Parathyroid adenoma (tissue), 2 donors: ENCODE measurements around the gene BEND3.

Experiments used
- H2AFZ ChIP-seq: fragments of 300-600 bp; sonication (generic); one replicate; pipeline ENCODE4 v1.7.0; 2017; ENCODE audit warnings: antibody characterized with exemption, mild to moderate bottlenecking
- H3K27ac ChIP-seq: fragments of 300-600 bp; sonication (generic); one replicate; pipeline ENCODE4 v1.7.0; 2017
- H3K27me3 ChIP-seq: fragments of 300-600 bp; sonication (generic); one replicate; pipeline ENCODE4 v1.7.0; 2017; ENCODE audit warnings: low read length; ENCODE audit not compliant: control insufficient read depth, insufficient read depth
- H3K36me3 ChIP-seq: fragments of 300-600 bp; sonication (generic); one replicate; pipeline ENCODE4 v1.7.0; 2017; ENCODE audit warnings: low read length; ENCODE audit not compliant: control insufficient read depth, insufficient read depth
- H3K4me1 ChIP-seq: fragments of 300-600 bp; sonication (generic); one replicate; pipeline ENCODE4 v1.7.0; 2017; ENCODE audit warnings: control low read depth
- H3K4me2 ChIP-seq: fragments of 300-600 bp; sonication (generic); one replicate; pipeline ENCODE4 v1.7.0; 2017; ENCODE audit warnings: low read length
- H3K4me3 ChIP-seq: fragments of 300-600 bp; sonication (generic); one replicate; pipeline ENCODE4 v1.7.0; 2017; ENCODE audit warnings: low read depth, low read length
- H3K79me2 ChIP-seq: fragments of 300-600 bp; sonication (generic); one replicate; pipeline ENCODE4 v1.7.0; 2017; ENCODE audit warnings: control low read depth
- H3K9ac ChIP-seq: fragments of 300-600 bp; sonication (generic); one replicate; pipeline ENCODE4 v1.7.0; 2017; ENCODE audit warnings: mild to moderate bottlenecking
- H3K9me3 ChIP-seq: fragments of 300-600 bp; sonication (generic); one replicate; pipeline ENCODE4 v1.7.0; 2017; ENCODE audit warnings: low read length; ENCODE audit not compliant: control insufficient read depth
- CTCF ChIP-seq: fragments of 300-600 bp; sonication (generic); IDR thresholded peaks from one replicate; pipeline ENCODE4 v1.7.0; 2017; ENCODE audit warnings: antibody characterized with exemption, mild to moderate bottlenecking
- donor health status: primary hyperparathyroidism.

BEND3 gene

DNA sequence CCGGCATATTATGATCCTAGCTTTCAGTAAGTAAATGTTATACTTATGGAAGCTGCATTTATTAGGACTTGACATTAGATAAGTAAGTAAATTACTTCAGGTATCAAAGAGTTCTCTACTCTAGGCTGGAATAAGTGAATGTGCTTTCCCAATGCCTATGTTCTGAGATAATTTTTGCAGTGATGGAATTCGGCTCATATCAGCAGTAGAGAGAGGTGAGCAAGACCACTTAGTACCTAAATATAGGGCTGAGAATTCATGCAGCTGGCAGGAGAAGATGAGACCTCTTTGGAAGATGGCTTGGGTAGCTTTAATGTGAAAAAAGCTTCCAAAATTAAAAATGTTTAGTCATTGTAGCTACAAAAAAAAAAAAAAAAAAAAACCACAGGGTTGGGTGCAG is 13.3 kb upstream of the BEND3 start:
- Histone ChIP-seq H3K4me3 (no peak overlapping the region), H3K9me3 (no peaks in the 10 kb centered on the region), H3K27ac (no peak overlapping the region), H3K4me1 (no peaks in the 10 kb centered on the region), H3K9ac (no peak overlapping the region), H3K27me3 (no peaks in the 10 kb centered on the region), H3K36me3 (no peaks in the 10 kb centered on the region), H3K4me2 (no peak overlapping the region), H3K79me2 (no peaks in the 10 kb centered on the region), H2AFZ (no peak overlapping the region)
- no peak for TF ChIP-seq CTCF

DNA sequence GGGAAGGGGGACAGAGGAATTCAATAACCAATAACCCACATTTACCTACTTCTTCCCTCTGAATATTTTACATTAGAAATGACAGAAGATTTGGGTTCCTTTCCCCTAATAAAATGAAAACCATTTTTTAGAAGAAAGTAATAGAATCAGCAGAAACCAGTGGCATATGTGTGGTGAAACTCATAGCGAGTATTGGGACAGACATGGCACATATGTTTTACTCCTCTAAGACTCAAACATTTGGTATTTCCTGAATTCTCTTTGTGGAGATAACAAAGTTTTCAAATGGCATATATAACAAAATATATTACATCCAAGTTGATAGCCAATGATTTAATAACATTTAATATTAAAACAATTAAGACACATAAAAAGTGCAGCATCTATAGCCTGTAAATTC is 12.9 kb upstream of the BEND3 start:
- Histone ChIP-seq H3K9ac (no peak overlapping the region), H3K4me2 (no peak overlapping the region), H3K36me3 (no peaks in the 10 kb centered on the region), H2AFZ (no peak overlapping the region), H3K9me3 (no peaks in the 10 kb centered on the region), H3K4me1 (no peaks in the 10 kb centered on the region), H3K79me2 (no peaks in the 10 kb centered on the region), H3K27ac (no peak overlapping the region), H3K27me3 (no peaks in the 10 kb centered on the region), H3K4me3 (no peak overlapping the region)
- TF ChIP-seq CTCF, result no peak

DNA sequence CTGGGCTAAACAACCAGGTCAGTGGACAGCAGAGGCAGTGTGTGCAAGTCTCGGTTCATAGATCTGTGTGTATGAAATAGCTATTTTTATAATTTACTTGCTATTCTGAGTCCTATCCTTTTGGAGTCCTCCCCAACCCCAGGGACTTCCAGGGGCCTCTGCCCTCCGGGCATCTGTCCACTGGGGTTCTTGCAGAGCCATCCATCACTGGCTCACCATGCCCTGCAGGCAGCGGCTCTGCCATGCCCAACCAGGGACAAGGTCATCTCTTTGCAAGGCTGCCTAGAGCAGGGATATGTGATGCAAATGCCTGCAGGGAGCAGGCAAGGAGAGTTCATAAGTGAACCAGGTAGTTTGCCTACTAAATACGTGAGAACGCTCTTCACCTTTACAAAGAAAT is 10.5 kb upstream of the BEND3 start:
- Histone ChIP-seq H3K79me2 (no peaks in the 10 kb centered on the region), H3K4me2 (no peak overlapping the region), H3K4me3 (no peak overlapping the region), H2AFZ (no peak overlapping the region), H3K27me3 (no peaks in the 10 kb centered on the region), H3K9me3 (no peaks in the 10 kb centered on the region), H3K4me1 (no peaks in the 10 kb centered on the region), H3K9ac (no peak overlapping the region), H3K27ac (no peak overlapping the region), H3K36me3 (no peaks in the 10 kb centered on the region)
- no peak for TF ChIP-seq CTCF

DNA sequence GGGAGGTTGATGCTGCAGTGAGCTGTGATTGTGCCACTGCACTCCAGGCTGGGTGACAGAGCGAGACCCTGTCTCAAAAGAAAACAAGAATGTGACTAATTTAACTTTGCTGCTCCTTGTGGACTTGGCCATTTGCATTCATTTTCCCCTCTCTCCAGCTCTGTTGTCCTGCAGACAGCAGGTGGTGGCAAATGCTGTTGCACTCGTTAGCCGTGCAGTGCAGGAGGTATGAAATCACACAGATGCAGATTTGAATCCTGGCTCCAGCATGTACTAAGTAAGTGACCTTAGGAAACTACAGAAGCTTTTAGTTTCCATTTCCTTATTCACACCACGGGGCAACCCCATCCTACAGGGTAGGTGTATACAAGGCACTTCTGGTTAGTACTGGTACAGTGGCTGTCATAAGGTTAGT is 9.6 kb upstream of the BEND3 start:
- H3K9ac ChIP-seq, result no peak overlapping the region
- no peak overlapping the region for H2AFZ ChIP-seq
- H3K36me3 ChIP-seq, result no peaks in the 10 kb centered on the region
- no peaks in the 10 kb centered on the region for H3K27me3 ChIP-seq
- H3K4me2 ChIP-seq, result no peak overlapping the region
- no peaks in the 10 kb centered on the region for H3K79me2 ChIP-seq
- no peaks in the 10 kb centered on the region for H3K4me1 ChIP-seq
- no peak for TF ChIP-seq CTCF
- H3K9me3 ChIP-seq, result no peaks in the 10 kb centered on the region
- H3K4me3 ChIP-seq, result no peak overlapping the region
- no peak overlapping the region for H3K27ac ChIP-seq

- H3K4me2 ChIP-seq, result no peak overlapping the region
- TF ChIP-seq CTCF, result no peak
- H3K27me3 ChIP-seq, result no peaks in the 10 kb centered on the region
- H3K9me3 ChIP-seq, result no peaks in the 10 kb centered on the region
- no peaks in the 10 kb centered on the region for H3K36me3 ChIP-seq
- H3K4me3 ChIP-seq, result no peak overlapping the region
- H3K27ac ChIP-seq, result no peak overlapping the region
- H2AFZ ChIP-seq, result no peak overlapping the region
- no peaks in the 10 kb centered on the region for H3K79me2 ChIP-seq
- no peak overlapping the region for H3K9ac ChIP-seq
- H3K4me1 ChIP-seq, result no peaks in the 10 kb centered on the region
These were observed 8.2 kb upstream of the BEND3 start for GRCh38 chr6:107123501-107123900.
